ENCODE data around the gene H2BK1.

H2BK1 gene

GRCh38 chr7:151178831-151179230, 31.5 kb downstream of the H2BK1 start:
- no peak overlapping the region for H3K27ac ChIP-seq
- DNase-seq = no peak
- no peak overlapping the region for H3K4me3 ChIP-seq (ENCODE audit: low read depth, low read length)
- H3K36me3 ChIP-seq (replicated peaks) = no peaks in the 10 kb centered on the region
- in situ Hi-C loops (cut with HindIII; ENCODE audit: low pct_ligation_motif_present, low sequenced_read_pairs) = no loop called here
- no peak for TF ChIP-seq CTCF (IDR thresholded peaks at IDR 0.05; ENCODE audit: low read depth, low read length, missing control alignments)
- peaks cover 40% of the 10 kb centered on the region for H3K27me3 ChIP-seq (replicated peaks)

- in situ Hi-C loops (cut with HindIII; ENCODE audit: low pct_ligation_motif_present, low sequenced_read_pairs) = no loop called here
- Histone ChIP-seq H3K36me3 (replicated peaks) (no peaks in the 10 kb centered on the region), H3K27me3 (replicated peaks) (peaks cover 40% of the 10 kb centered on the region), H3K4me3 (ENCODE audit: low read depth, low read length) (no peak overlapping the region), H3K27ac (no peak overlapping the region)
- TF ChIP-seq CTCF (IDR thresholded peaks at IDR 0.05; ENCODE audit: low read depth, low read length, missing control alignments) = no peak
- DNase-seq = no peak
These were observed 32.1 kb downstream of the H2BK1 start for GRCh38 chr7:151178236-151178635.

GRCh38 chr7:151177310-151177709, 33.0 kb downstream of the H2BK1 start:
- TF ChIP-seq CTCF (IDR thresholded peaks at IDR 0.05; ENCODE audit: low read depth, low read length, missing control alignments) = no peak
- no peaks in the 10 kb centered on the region for H3K36me3 ChIP-seq (replicated peaks)
- no peak for DNase-seq
- no peak overlapping the region for H3K27ac ChIP-seq
- H3K27me3 ChIP-seq (replicated peaks) = peaks cover 40% of the 10 kb centered on the region
- in situ Hi-C loops (cut with HindIII; ENCODE audit: low pct_ligation_motif_present, low sequenced_read_pairs) = no loop called here
- H3K4me3 ChIP-seq (ENCODE audit: low read depth, low read length) = no peak overlapping the region

- Histone ChIP-seq H3K27ac (no peak overlapping the region), H3K36me3 (replicated peaks) (no peaks in the 10 kb centered on the region), H3K27me3 (replicated peaks) (peaks cover 40% of the 10 kb centered on the region), H3K4me3 (ENCODE audit: low read depth, low read length) (no peak overlapping the region)
- TF ChIP-seq CTCF (IDR thresholded peaks at IDR 0.05; ENCODE audit: low read depth, low read length, missing control alignments) = no peak
- in situ Hi-C loops (cut with HindIII; ENCODE audit: low pct_ligation_motif_present, low sequenced_read_pairs) = no loop called here
- DNase-seq = no peak
These were observed 33.9 kb downstream of the H2BK1 start for GRCh38 chr7:151176401-151176800.

- no peaks in the 10 kb centered on the region for H3K36me3 ChIP-seq (replicated peaks)
- in situ Hi-C loops (cut with HindIII; ENCODE audit: low pct_ligation_motif_present, low sequenced_read_pairs) = no loop called here
- DNase-seq = no peak
- no peak overlapping the region for H3K27ac ChIP-seq
- no peak for TF ChIP-seq CTCF (IDR thresholded peaks at IDR 0.05; ENCODE audit: low read depth, low read length, missing control alignments)
- no peak overlapping the region for H3K4me3 ChIP-seq (ENCODE audit: low read depth, low read length)
- peaks cover 38% of the 10 kb centered on the region for H3K27me3 ChIP-seq (replicated peaks)
These were observed 34.4 kb downstream of the H2BK1 start for GRCh38 chr7:151175793-151176311.

All from brain microvascular endothelial cell (primary cell).